Heart left ventricle (tissue), 16 donors: ENCODE results near the gene RNF111. TPM values are rescaled to one million over a fixed set of nuclear protein-coding genes. Genes with fewer than 3 reads are reported as not detected.

Experiments used
- ATAC-seq, 4 donors: fragments of 200-7000 bp; cut with Tn5 transposase; one replicate each; pipeline ENCODE4 v1.9.1; 2020 to 2022; ENCODE audit warnings: moderate library complexity in 4 of 4, mild to moderate bottlenecking in 3 of 4, moderate number of reproducible peaks in 1 of 4
- DNase-seq, 5 donors: peaks; one replicate each; pipeline ENCODE4 v3.0.0-alpha.2; 2020
- H3K27ac ChIP-seq, 12 donors: fragments of 200-600 bp; sonication (generic) in 4 of 12; one replicate each; pipeline versions ENCODE4 v1.5.0 to v1.8.0; 2016 to 2022; ENCODE audit warnings: mild to moderate bottlenecking in 2 of 12
- H3K27me3 ChIP-seq, 9 donors: fragments of 200-600 bp; sonication (generic) in 2 of 9; one replicate each; pipeline versions ENCODE4 v1.5.1 to v1.8.0; 2016 to 2022; ENCODE audit warnings: mild to moderate bottlenecking in 3 of 9
- H3K36me3 ChIP-seq, 9 donors: fragments of 200-600 bp; sonication (generic) in 2 of 9; one replicate each; pipeline versions ENCODE4 v1.5.0 to v1.8.0; 2018 to 2022; ENCODE audit warnings: mild to moderate bottlenecking in 2 of 9
- H3K4me1 ChIP-seq, 12 donors: fragments of 200-600 bp; sonication (generic) in 4 of 12; one replicate each; pipeline versions ENCODE4 v1.5.0 to v1.8.0; 2016 to 2022; ENCODE audit warnings: mild to moderate bottlenecking in 3 of 12
- H3K4me3 ChIP-seq, 12 donors: fragments of 200-600 bp; sonication (generic) in 4 of 12; one replicate each; pipeline versions ENCODE4 v1.5.0 to v1.8.0; 2017 to 2022; ENCODE audit warnings: mild to moderate bottlenecking in 9 of 12, moderate library complexity in 4 of 12
- H3K9me3 ChIP-seq, 12 donors: fragments of 200-600 bp; sonication (generic) in 4 of 12; one replicate each; pipeline versions ENCODE4 v1.5.0 to v1.8.0; 2016 to 2022; ENCODE audit warnings: mild to moderate bottlenecking in 1 of 12
- CTCF ChIP-seq, 12 donors: fragments of 200-600 bp; sonication (generic) in 4 of 12; IDR thresholded peaks; one replicate each; pipeline versions ENCODE4 v1.5.0 to v1.8.0; 2018 to 2022; ENCODE audit warnings: antibody characterized with exemption in 12 of 12, mild to moderate bottlenecking in 5 of 12
- POLR2A ChIP-seq, 2 donors: fragments of 450-650 bp; IDR thresholded peaks; one replicate each; pipeline ENCODE4 v1.6.1; 2017; ENCODE audit warnings: antibody characterized with exemption in 2 of 2, mild to moderate bottlenecking in 2 of 2, moderate library complexity in 2 of 2
- WGBS, 4 donors: extraction: QIAGEN DNeasy Blood & Tissue Kit in 2 of 4; methylation state at CpG; one replicate each; pipeline versions ENCODE4 v1.1.5 to v1.1.7; 2013 to 2018; 5-methylcytosine and 5-hydroxymethylcytosine counted together
- intact Hi-C, 10 donors: fragments of 100-400 bp; cut with DNase I; formaldehyde crosslinking; loops; one replicate each; pipeline versions ENCODE4 v1.11.1 to v1.14.2; 2022
- polyA plus RNA-seq, 2 donors: library from polyadenylated mRNA; stranded (reverse); fragments of 200-250 nt; gene quantifications; one replicate each; pipeline ENCODE4 v1.2.3, GENCODE V29; 2013
- total RNA-seq, 9 donors: library from RNA; depleted of rRNA in 2 of 9; stranded (reverse); fragments of >200 nt in 2 of 9; fragmentation: NEBNext Ultra II Directional in 3 of 9; extraction: Animal tissue kit (Norgen Biotek cat#: 25700) in 3 of 9; gene quantifications; one replicate each; pipeline versions ENCODE4 v1.1.0 to v1.2.4, GENCODE V29; 2016 to 2023
- donor health status: ischemic (EF 13 %, LVEDD 7.1; RV severe dilation, severe dysfunction).
- donor health status: healthy with polysubstance abuse.
- donor health status: DM: no; HTN: yes; CAD: no.
- donor health status: DM: no; HTN: no; CAD: no.
- donor health status: ischemic (EF 25% LVEDD 6.9; RV normal size, moderate dysfunction).
- donor health status: ischemic (EF 25% LVEDD 5.7; RV mildly dilated, moderate dysfunction).
- donor health status: healthy.
- donor health status: DM: yes; HTN: yes; CAD: no.
- donor health status: ischemic (EF 35%, LVEDD 5.7; RV mildly dilated, moderate dysfunction).
- donor health status: nonischemic (EF 11% LVEDD 7.7; RV severe dilation, severe dysfunction).
- donor health status: DM: yes; HTN: yes; CAD: no.
- donor health status: PGD.
- donor health status: ischemic (EF 29% LVEDD 5.4; RV normal size, mild dysfunction).
- donor health status: nonischemic (EF 23%, LVEDD 6.1; RV moderate dilation, normal function).

The RNF111 gene
- total and polyA plus RNA-seq, 11 donors, result 5.9 to 29.1 (median 18.8) TPM

GRCh38 chr15:59035201-59035600 lies 47.7 kb downstream of the RNF111 start:
- H3K4me3 ChIP-seq, result no peak overlapping the region
- no peak for ATAC-seq
- DNase-seq, result no peak
- no peak overlapping the region for H3K27ac ChIP-seq
- no peaks in the 10 kb centered on the region for H3K9me3 ChIP-seq
- H3K36me3 ChIP-seq, result peaks cover 0 to 65% (median 42%) of the 10 kb centered on the region in 9 donors
- intact Hi-C loops, result loop anchor here in 1 of 10 donors (5.0 kb wide), 1 partner anchor 33 kb away; no protein-coding TSS in a partner anchor
- WGBS, 4 donors, result 94 to 96% (median 96%) methylated on average over 3 of the region's 3 CpGs
- TF ChIP-seq POLR2A (IDR thresholded peaks at IDR 0.05) (no peak), CTCF (IDR thresholded peaks at IDR 0.05) (no peak)
- peaks cover 0 to 20% (median 4%) of the 10 kb centered on the region in 12 donors for H3K4me1 ChIP-seq
- H3K27me3 ChIP-seq, result no peaks in the 10 kb centered on the region

- no peak for DNase-seq
- no peak for ATAC-seq
- WGBS, 4 donors, result 75 to 79% (median 78%) methylated on average over 2 of the region's 2 CpGs
- peaks cover 0 to 19% (median under 1%) of the 10 kb centered on the region in 12 donors for H3K4me1 ChIP-seq
- no peak overlapping the region for H3K27ac ChIP-seq
- H3K4me3 ChIP-seq, result no peak overlapping the region
- intact Hi-C loops, result loop anchor here in 1 of 10 donors (5.0 kb wide), 1 partner anchor 37 kb away; no protein-coding TSS in a partner anchor
- H3K27me3 ChIP-seq, result no peaks in the 10 kb centered on the region
- no peak for TF ChIP-seq CTCF (IDR thresholded peaks at IDR 0.05)
- no peak for TF ChIP-seq POLR2A (IDR thresholded peaks at IDR 0.05)
- H3K36me3 ChIP-seq, result peaks cover 0 to 31% (median 16%) of the 10 kb centered on the region in 9 donors
- no peaks in the 10 kb centered on the region for H3K9me3 ChIP-seq
Observed at GRCh38 chr15:59039225-59039624, 51.8 kb downstream of the RNF111 start.

GRCh38 chr15:59042041-59042440 lies 54.6 kb downstream of the RNF111 start:
- Histone ChIP-seq H3K4me1 (peaks cover 0 to 18% (median 4%) of the 10 kb centered on the region in 12 donors), H3K36me3 (peaks cover 0 to 24% (median 16%) of the 10 kb centered on the region in 9 donors), H3K27me3 (no peaks in the 10 kb centered on the region), H3K9me3 (no peaks in the 10 kb centered on the region), H3K27ac (no peak overlapping the region), H3K4me3 (no peak overlapping the region)
- TF ChIP-seq POLR2A (IDR thresholded peaks at IDR 0.05) (no peak), CTCF (IDR thresholded peaks at IDR 0.05) (no peak)
- ATAC-seq (no peak), DNase-seq (no peak)
- WGBS, 4 donors, result 96 to 98% (median 97%) methylated on average over 6 of the region's 6 CpGs
- intact Hi-C loops, result loop anchor here in 1 of 10 donors (10.0 kb wide), 1 partner anchor 57 kb away; the partner anchor contains the start of gene RNF111

- Histone ChIP-seq H3K27me3 (no peaks in the 10 kb centered on the region), H3K36me3 (peaks cover 0 to 29% (median 17%) of the 10 kb centered on the region in 9 donors), H3K9me3 (no peaks in the 10 kb centered on the region), H3K4me1 (peaks cover 0 to 15% (median 2%) of the 10 kb centered on the region in 12 donors), H3K27ac (no peak overlapping the region), H3K4me3 (no peak overlapping the region)
- DNase-seq, result no peak
- intact Hi-C loops, result loop anchor here in 1 of 10 donors (10.0 kb wide), 1 partner anchor 64 kb away; the partner anchor contains the start of gene RNF111
- TF ChIP-seq CTCF (IDR thresholded peaks at IDR 0.05) (no peak), POLR2A (IDR thresholded peaks at IDR 0.05) (no peak)
- ATAC-seq, result no peak
- WGBS, 4 donors, result 97 to 98% (median 98%) methylated on average over 3 of the region's 3 CpGs
Observed at GRCh38 chr15:59048897-59049296, 61.4 kb downstream of the RNF111 start.
